ENCODE results near the gene FBXL19. TPM values are rescaled to one million over a fixed set of nuclear protein-coding genes. Genes with fewer than 3 reads are reported as not detected.
"Not testable (repeated sequence)": the region's sequence is repeated elsewhere in the genome, so short reads cannot be mapped to it uniquely, and the experiment has no call there.

FBXL19 gene
- total and polyA plus RNA-seq, 5 experiments from 2014 or later: 0.06 to 16.8 (median 0.29) TPM

DNA sequence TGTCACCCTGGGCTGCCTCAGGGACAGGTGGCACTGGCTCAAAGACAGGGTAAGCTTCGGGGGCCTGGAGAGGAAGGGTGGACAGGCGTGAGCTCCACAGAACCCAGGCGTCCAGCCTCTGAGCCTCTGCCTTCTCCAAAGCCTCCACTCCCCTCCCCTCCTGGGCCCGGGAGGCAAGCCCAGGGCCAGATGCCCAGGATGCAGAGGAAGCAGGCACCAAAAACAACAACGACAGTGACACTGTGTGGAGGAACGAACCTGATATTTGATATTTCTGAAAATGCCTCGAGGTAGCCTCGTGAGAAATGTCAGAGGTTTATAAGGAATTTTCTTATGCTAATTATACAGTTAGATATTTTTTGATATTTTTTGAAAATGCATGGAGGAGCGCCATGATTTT, 35.4 kb upstream of the FBXL19 start:
- peaks cover 11 to 36% (median 27%) of the 10 kb centered on the region in 4 donors for H3K4me1 Mint-ChIP-seq
- POLR2A ChIA-PET: interaction anchor here (0.6 to 10.9 kb wide), 3 partner anchors 12 to 15 kb away, joined by 5 to 94 read pairs (median 5); no protein-coding TSS in a partner anchor
- no peaks in the 10 kb centered on the region for H3K27me3 Mint-ChIP-seq
- H3K27ac Mint-ChIP-seq: no peak overlapping the region
- peaks cover 0 to 59% (median 3%) of the 10 kb centered on the region in 3 donors for H3K36me3 Mint-ChIP-seq
- ATAC-seq (no peak), DNase-seq (no peak)
- no peaks in the 10 kb centered on the region for H3K9me3 Mint-ChIP-seq
- H3K4me3 Mint-ChIP-seq: no peak overlapping the region

DNA sequence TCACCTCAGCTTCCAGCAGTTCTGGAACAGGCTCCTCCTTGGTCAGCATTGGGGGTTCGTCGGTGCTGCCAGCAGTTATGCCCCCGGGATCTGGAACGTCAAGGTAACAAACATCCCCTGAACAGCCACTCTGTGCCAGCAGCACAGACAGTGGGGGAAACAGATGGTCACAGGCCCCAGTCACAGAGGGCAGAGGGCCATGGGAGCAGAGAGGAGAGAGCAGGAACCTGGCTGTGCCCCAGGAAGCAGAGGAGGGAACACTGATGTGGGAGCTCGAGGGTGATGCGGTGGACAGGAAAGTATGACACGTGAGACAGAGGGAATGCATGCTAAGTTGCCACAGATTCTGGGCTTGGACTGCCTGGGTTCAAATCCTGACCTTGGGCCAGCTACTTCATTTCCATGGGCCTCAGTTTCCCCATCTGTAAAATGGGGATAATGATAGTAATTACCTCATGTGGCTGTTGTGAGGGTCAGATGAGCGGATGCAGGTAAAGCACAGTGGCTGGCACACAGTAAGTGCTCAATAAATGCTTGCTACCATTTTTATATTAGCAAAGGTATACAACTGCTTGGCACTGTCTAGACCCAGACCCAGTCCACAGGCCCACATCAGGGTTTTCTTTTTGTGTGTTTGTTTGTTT, 34.4 kb upstream of the FBXL19 start:
- Mint-ChIP-seq H3K9me3 (no peaks in the 10 kb centered on the region), H3K4me3 (no peak overlapping the region), H3K27me3 (no peaks in the 10 kb centered on the region), H3K4me1 (peaks cover 14 to 39% (median 28%) of the 10 kb centered on the region in 4 donors), H3K27ac (peak overlapping the region in 4 of 10 donors; percentile 27 to 88 (median 55)), H3K36me3 (peaks cover 0 to 53% (median 3%) of the 10 kb centered on the region in 3 donors)
- no peak for ATAC-seq
- no peak for DNase-seq
- POLR2A ChIA-PET: interaction anchor here (1.0 to 10.9 kb wide), 4 partner anchors 12 to 34 kb away, joined by 4 to 94 read pairs (median 4); no protein-coding TSS in a partner anchor

DNA sequence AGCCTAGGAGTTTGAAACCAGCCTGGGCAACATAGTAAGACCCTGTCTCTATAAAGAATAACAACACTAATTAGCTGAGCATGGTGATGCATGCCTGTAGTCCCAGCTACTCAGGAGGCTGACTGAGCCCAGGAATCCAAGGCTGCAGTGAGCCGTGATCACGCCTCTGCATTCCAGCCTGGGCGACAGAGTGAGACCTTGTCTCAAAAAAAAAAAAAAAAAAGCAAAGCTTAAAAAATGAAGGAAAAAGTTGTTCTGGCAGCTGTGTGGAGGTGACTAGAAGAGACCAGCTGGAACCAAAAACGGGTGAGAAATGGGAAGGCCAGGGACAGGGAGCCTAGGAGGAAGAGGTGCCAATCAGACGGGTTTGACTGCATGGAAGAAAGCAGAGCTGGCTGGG, 33.7 kb upstream of the FBXL19 start:
- DNase-seq (no peak), ATAC-seq (no peak)
- no peak overlapping the region for H3K4me3 Mint-ChIP-seq
- POLR2A ChIA-PET: interaction anchor here (0.6 to 10.9 kb wide), 3 partner anchors 14 to 561 kb away, joined by 3 to 94 read pairs (median 4); no protein-coding TSS in a partner anchor
- peaks cover 0 to 50% (median 3%) of the 10 kb centered on the region in 3 donors for H3K36me3 Mint-ChIP-seq
- no peaks in the 10 kb centered on the region for H3K9me3 Mint-ChIP-seq
- H3K4me1 Mint-ChIP-seq: peaks cover 16 to 43% (median 34%) of the 10 kb centered on the region in 4 donors
- H3K27me3 Mint-ChIP-seq: no peaks in the 10 kb centered on the region
- peak overlapping the region in 3 of 10 donors; percentile 29 to 80 (median 57) for H3K27ac Mint-ChIP-seq

DNA sequence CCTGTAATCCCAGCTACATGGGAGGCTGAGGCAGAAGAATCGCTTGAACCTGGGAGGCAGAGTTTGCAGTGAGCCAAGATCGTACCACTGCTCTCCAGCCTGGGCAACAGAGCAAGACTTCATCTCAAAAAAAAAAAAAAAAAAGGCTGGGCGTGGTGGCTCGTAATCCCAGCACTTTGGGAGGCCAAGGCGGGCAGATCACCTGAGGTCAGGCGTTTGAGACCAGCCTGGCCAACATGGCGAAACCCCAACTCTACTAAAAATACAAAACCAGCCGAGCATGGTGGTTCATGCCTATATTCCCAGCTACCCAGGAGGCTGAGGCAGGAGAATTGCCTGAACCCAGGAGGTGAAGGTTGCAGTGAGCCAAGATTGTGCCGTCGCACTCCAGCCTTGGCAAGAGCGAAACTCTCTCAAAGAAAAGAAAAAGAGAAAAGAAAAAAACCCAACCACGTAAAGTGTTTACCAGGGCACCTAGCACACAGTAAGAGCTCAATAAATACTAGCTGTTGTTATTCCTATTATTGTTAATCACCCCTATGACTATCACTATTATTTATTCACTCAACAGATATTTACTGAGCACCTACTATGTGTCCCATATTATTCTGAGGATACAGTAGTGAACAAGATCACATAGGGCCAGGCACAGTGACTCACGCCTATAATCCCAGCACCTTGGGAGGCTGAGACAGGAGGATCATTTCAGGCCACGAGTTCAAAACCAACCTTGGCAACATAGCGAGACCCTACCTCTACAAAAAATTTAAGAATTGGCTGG, 32.1 kb upstream of the FBXL19 start:
- H3K9me3 Mint-ChIP-seq, H3K27me3 Mint-ChIP-seq, ATAC-seq, DNase-seq: not testable (repeated sequence)
- Mint-ChIP-seq H3K4me1 (peaks cover 20 to 52% (median 44%) of the 10 kb centered on the region in 4 donors), H3K4me3 (peak overlapping the region in 5 of 10 donors; percentile 24 to 69 (median 40)), H3K36me3 (peaks cover 0 to 36% (median 3%) of the 10 kb centered on the region in 3 donors), H3K27ac (peak overlapping the region in 2 of 10 donors; percentile 76)
- POLR2A ChIA-PET: interaction anchor here (0.7 to 10.9 kb wide), 5 partner anchors 11 to 140 kb away, joined by 3 to 94 read pairs (median 4); no protein-coding TSS in a partner anchor

DNA sequence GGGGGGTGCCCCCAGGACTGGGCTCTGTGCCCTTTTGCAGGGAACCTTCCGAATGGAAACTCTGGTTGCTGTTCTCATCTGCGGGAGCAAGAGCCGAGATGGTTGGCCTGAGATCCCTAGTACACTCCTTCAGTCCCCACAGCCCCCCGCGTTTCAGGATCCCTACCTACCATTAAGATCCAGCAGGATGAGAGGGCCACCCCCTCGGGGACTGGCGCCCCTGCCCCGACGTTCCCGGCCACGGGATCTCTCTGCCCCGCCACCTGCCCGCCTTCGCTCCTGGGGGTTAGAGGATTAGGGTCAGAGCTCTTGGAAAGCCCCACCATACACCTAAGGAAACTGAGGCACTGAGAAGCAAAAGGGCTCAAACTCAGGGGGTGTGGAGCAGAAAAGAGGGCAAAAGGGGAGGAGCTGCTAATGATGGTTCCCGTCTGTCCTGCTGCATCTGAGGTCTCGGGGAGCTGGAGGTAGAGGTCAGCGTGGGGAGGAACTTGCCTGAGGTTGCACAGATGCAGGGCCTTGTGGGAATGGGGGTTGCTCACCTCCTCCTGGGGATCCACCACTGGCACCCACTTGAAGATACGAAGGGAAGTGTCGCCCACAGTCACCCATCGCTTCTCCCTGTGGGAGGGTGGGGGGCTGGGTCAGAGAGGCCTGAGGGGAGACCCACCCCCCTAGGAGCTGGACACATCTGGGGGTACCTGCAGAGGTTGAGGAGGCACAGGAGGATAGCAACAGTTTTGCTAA, 30.5 kb upstream of the FBXL19 start:
- Mint-ChIP-seq H3K4me1 (peaks cover 24 to 60% (median 55%) of the 10 kb centered on the region in 4 donors), H3K36me3 (peaks cover 0 to 32% (median 3%) of the 10 kb centered on the region in 3 donors), H3K27ac (peak overlapping the region; percentile 79 to 95 (median 88)), H3K4me3 (peak overlapping the region; percentile 77 to 93 (median 88)), H3K27me3 (no peaks in the 10 kb centered on the region), H3K9me3 (no peaks in the 10 kb centered on the region)
- ATAC-seq (no peak), DNase-seq (peak in 1 of 10 donors; percentile 5)
- POLR2A ChIA-PET: interaction anchor here (0.8 to 10.9 kb wide), 7 partner anchors 9 to 567 kb away, joined by 3 to 94 read pairs (median 3); partner anchors contain the start of genes ARMC5 and PHKG2

DNA sequence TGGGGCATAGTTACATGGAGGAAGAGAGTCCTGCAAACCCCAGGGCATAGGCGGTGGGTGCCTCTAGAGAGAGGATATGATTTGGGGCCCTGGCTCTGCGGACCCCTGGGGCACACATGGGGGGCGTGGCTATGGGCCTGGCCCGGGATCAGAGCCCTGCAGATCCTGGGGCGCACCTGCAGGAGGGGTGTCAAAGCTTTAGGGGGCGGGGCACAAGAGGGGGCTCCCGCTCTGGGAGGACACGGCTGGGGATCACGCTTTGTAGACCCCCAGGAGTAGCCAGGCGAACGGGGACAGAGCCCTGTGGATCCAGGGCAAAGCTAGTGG, 30.0 kb upstream of the FBXL19 start:
- peak overlapping the region; percentile 79 to 95 (median 88) for H3K27ac Mint-ChIP-seq
- peak overlapping the region; percentile 77 to 93 (median 88) for H3K4me3 Mint-ChIP-seq
- no peaks in the 10 kb centered on the region for H3K9me3 Mint-ChIP-seq
- peak in 7 of 10 donors; percentile 20 to 72 (median 29) for DNase-seq
- ATAC-seq: peak; percentile 24 to 26
- H3K27me3 Mint-ChIP-seq: no peaks in the 10 kb centered on the region
- H3K36me3 Mint-ChIP-seq: peaks cover 0 to 28% (median 3%) of the 10 kb centered on the region in 3 donors
- POLR2A ChIA-PET: interaction anchor here (0.6 to 10.9 kb wide), 8 partner anchors 8 to 566 kb away, joined by 3 to 94 read pairs (median 3); partner anchors contain the start of genes ARMC5 and PHKG2
- H3K4me1 Mint-ChIP-seq: peaks cover 24 to 60% (median 55%) of the 10 kb centered on the region in 4 donors

DNA sequence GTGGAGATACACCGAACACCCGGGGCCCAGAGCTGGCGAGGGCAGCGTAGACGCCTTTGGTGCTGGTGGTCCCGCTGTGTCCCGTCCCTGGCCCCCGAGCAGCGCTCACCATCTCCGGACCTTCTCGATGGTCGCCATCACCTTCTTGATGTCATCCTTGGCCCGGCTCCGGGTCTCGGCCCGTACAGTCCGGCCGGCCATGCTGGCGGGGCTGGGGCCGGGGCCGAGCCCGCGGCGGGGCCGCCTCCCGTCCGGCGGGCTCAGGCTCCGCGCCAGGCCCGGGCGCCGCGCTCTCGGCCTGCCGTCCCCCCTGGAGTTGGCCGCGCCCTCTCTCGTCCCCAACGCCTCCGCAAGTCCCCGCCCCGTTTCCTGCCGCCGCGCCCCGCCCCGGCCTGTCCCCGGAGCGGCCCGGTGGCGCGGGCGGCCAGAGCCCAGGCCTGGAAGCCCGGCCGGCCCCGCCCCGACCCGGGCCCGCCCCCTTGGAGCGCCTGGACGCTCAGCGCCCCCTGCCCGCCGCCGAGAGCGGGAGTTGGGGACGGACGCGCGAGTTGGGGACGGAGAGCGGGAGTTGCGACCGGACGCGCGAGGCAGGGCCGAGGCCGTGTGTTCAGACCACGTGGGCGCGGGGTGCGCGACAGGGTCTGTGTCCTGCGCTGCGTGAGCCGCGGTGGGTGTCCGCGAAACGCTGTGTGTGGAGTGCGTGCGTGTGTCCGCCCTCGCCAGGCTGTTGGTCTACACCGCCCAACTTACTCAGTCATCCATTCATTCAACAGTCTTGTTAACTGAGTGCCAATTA, 29.4 kb upstream of the FBXL19 start, which contains the start of gene BCL7C:
Gene BCL7C, minus strand, starts transcription at position 334 of the 796 bp plus-strand sequence. Its CDS starts 133 bp downstream, at position 201.
- DNase-seq (peak; percentile 37 to 85 (median 61)), ATAC-seq (peak; percentile 67 to 81)
- Mint-ChIP-seq H3K4me1 (peaks cover 22 to 55% (median 51%) of the 10 kb centered on the region in 4 donors), H3K4me3 (peak within 1 kb of the TSS; percentile 79 to 93 (median 88)), H3K36me3 (peaks cover 0 to 23% (median 3%) of the 10 kb centered on the region in 3 donors), H3K9me3 (no peaks in the 10 kb centered on the region), H3K27ac (peak within 1 kb of the TSS; percentile 83 to 96 (median 94)), H3K27me3 (no peaks in the 10 kb centered on the region)
- POLR2A ChIA-PET: interaction anchor here (0.6 to 10.9 kb wide), 6 partner anchors 8 to 566 kb away, joined by 3 to 94 read pairs (median 4); partner anchors contain the start of gene ARMC5

DNA sequence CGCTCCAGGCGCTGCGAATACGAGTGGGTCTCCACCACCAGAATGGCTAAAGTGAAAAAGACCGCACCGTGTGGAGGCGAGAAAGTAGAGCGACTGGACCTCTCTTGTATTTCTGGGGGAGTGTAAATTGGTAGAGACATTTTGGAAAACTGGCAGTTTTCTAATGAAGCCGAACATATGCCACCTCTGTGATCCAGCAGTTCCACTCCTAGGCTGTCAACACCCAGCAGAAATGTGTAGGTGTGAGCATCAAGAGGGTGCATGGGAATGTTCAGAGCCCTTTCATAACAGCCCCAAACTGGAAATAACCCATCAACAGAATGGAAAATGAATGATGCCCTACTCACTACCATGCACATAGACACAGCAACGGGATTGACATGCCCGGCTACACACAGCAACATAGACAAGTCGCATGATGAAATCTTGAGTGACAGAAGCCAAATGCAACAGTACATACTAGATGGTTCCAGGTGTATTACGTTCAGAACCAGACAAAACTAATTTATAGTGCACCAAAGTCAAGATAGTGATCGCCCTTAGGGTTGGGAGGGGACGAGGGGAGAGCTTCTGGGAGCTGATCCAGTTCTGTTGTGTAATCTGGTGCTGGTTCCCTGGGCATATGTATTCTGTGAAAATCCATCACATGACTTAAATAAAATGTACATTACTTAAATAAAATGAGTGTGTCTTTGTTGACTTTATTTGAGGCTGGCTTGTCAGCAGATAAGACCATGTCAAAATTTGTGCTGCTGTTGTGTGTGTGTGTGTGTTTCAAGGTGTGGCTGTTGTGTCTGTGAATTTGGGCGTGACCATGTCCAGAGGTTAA, 28.6 kb upstream of the FBXL19 start:
- POLR2A ChIA-PET: interaction anchor here (1.1 to 10.9 kb wide), 2 partner anchors 19 to 26 kb away, joined by 6 to 94 read pairs; no protein-coding TSS in a partner anchor
- Mint-ChIP-seq H3K27ac (peak overlapping the region in 9 of 10 donors; percentile 83 to 96 (median 93)), H3K4me1 (peaks cover 22 to 54% (median 50%) of the 10 kb centered on the region in 4 donors), H3K27me3 (no peaks in the 10 kb centered on the region), H3K9me3 (no peaks in the 10 kb centered on the region), H3K36me3 (peaks cover 0 to 18% (median 3%) of the 10 kb centered on the region in 3 donors), H3K4me3 (peak overlapping the region; percentile 69 to 93 (median 84))
- DNase-seq: peak in 1 of 10 donors; percentile 6
- peak; percentile 2 to 13 for ATAC-seq

DNA sequence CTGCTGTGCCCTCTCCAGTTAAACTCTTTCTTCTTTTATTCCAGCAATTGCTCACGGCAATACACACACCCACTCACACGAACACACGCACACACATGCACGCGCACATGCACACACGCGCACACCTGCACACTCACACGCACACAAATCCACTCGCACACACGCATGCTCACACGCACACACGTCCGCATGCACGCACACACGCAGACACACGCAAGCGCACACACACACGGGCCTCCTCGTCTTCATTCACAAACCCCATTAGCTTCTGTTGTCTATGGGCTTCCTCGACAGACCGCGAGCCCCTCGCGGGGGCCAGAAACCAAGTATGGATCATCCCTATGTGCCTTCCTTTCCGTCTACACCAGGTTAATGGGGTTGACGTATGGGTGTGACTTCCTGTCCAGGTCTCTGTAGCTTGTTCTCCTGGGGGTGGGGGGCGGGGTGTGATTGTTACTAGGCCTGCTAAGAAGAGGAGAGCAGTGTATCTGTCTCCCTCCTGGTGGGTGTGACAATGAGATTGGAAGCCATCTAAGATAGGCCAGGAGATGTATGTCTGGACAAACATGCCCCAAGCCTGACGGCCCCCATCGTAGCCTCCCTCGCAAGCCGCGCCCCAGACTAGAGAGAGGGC, 27.6 kb upstream of the FBXL19 start:
- H3K27ac Mint-ChIP-seq: peak overlapping the region; percentile 43 to 94 (median 83)
- H3K36me3 Mint-ChIP-seq: peaks cover 0 to 8% (median 3%) of the 10 kb centered on the region in 3 donors
- no peaks in the 10 kb centered on the region for H3K9me3 Mint-ChIP-seq
- peaks cover 22 to 54% (median 50%) of the 10 kb centered on the region in 4 donors for H3K4me1 Mint-ChIP-seq
- no peak for ATAC-seq
- DNase-seq: peak in 4 of 10 donors; percentile 20 to 61 (median 26)
- no peaks in the 10 kb centered on the region for H3K27me3 Mint-ChIP-seq
- H3K4me3 Mint-ChIP-seq: peak overlapping the region in 9 of 10 donors; percentile 49 to 86 (median 73)
- POLR2A ChIA-PET: interaction anchor here (0.5 to 10.9 kb wide), 5 partner anchors 9 to 548 kb away, joined by 3 to 94 read pairs (median 6); no protein-coding TSS in a partner anchor
